ENCODE data around the gene KLHL40.
"Not testable (repeated sequence)": the region's sequence is repeated elsewhere in the genome, so short reads cannot be mapped to it uniquely, and the experiment has no call there.

The KLHL40 gene

GRCh38 chr3:42722442-42722841 is 37.1 kb downstream of the KLHL40 start:
- not testable (repeated sequence) for DNase-seq (ENCODE audit: low read depth, low spot score)

- no peak for DNase-seq (ENCODE audit: low read depth, low spot score)
Observed at GRCh38 chr3:42723219-42723618, 37.9 kb downstream of the KLHL40 start.

GRCh38 chr3:42725454-42725853 is 40.1 kb downstream of the KLHL40 start:
- DNase-seq (ENCODE audit: low read depth, low spot score): no peak

- no peak for DNase-seq (ENCODE audit: low read depth, low spot score)
Observed at GRCh38 chr3:42728056-42728455, 42.7 kb downstream of the KLHL40 start.

- no peak for DNase-seq (ENCODE audit: low read depth, low spot score)
Observed at GRCh38 chr3:42728668-42729364, 43.5 kb downstream of the KLHL40 start.

- no peak for DNase-seq (ENCODE audit: low read depth, low spot score)
Observed at GRCh38 chr3:42729404-42730145, 44.2 kb downstream of the KLHL40 start.

- DNase-seq (ENCODE audit: low read depth, low spot score): no peak
Observed at GRCh38 chr3:42730294-42730693, 45.0 kb downstream of the KLHL40 start.

- no peak for DNase-seq (ENCODE audit: low read depth, low spot score)
Observed at GRCh38 chr3:42730706-42731420, 45.5 kb downstream of the KLHL40 start.

GRCh38 chr3:42731476-42732195 is 46.3 kb downstream of the KLHL40 start:
- DNase-seq (ENCODE audit: low read depth, low spot score): no peak

GRCh38 chr3:42732196-42732828 is 47.0 kb downstream of the KLHL40 start:
- DNase-seq (ENCODE audit: low read depth, low spot score): no peak

- peak; percentile 70 for DNase-seq (ENCODE audit: low read depth, low spot score)
Observed at GRCh38 chr3:42732829-42733459, 47.6 kb downstream of the KLHL40 start.

GRCh38 chr3:42733501-42734262 is 48.3 kb downstream of the KLHL40 start:
- DNase-seq (ENCODE audit: low read depth, low spot score): no peak

GRCh38 chr3:42734263-42734860 is 49.0 kb downstream of the KLHL40 start:
- DNase-seq (ENCODE audit: low read depth, low spot score): no peak

GRCh38 chr3:42735019-42735418 is 49.7 kb downstream of the KLHL40 start:
- DNase-seq (ENCODE audit: low read depth, low spot score): no peak

- no peak for DNase-seq (ENCODE audit: low read depth, low spot score)
Observed at GRCh38 chr3:42735615-42736014, 50.3 kb downstream of the KLHL40 start.

- peak; percentile 58 for DNase-seq (ENCODE audit: low read depth, low spot score)
Observed at GRCh38 chr3:42736081-42736480, 50.7 kb downstream of the KLHL40 start.

GRCh38 chr3:42736531-42736930 is 51.2 kb downstream of the KLHL40 start:
- DNase-seq (ENCODE audit: low read depth, low spot score): no peak

GRCh38 chr3:42739401-42740158 is 54.2 kb downstream of the KLHL40 start:
- DNase-seq (ENCODE audit: low read depth, low spot score): peak; percentile 44

- DNase-seq (ENCODE audit: low read depth, low spot score): no peak
Observed at GRCh38 chr3:42741796-42742195, 56.5 kb downstream of the KLHL40 start.
